Activated naive CD4-positive, alpha-beta T cell treated with anti-CD3 and anti-CD28 coated beads, Interleukin-2, amount 10 ng/mL, durations not matched to agents 7 days and 5 days (primary cell): ENCODE measurements around the gene REST.

Source experiments
- CTCF ChIA-PET: fragments of 350-600 bp; sonication (Branson Sonifier 250); formaldehyde crosslinking; loops from one replicate; lab custom pipeline; 2021; ENCODE audit warnings: antibody characterized with exemption; lab: Charles Lee
- DNase-seq: peaks from one replicate; pipeline ENCODE4 v3.0.0-alpha.2; 2020
- H3K27ac Mint-ChIP-seq: one replicate; pipeline ENCODE4 v1.8.0; 2021; ENCODE audit warnings: mild to moderate bottlenecking, moderate library complexity, mixed read lengths
- H3K27me3 Mint-ChIP-seq: one replicate; pipeline ENCODE4 v1.8.0; 2021; ENCODE audit warnings: mild to moderate bottlenecking, mixed read lengths
- H3K36me3 Mint-ChIP-seq: one replicate; pipeline ENCODE4 v1.8.0; 2021; ENCODE audit warnings: mixed read lengths
- H3K4me1 Mint-ChIP-seq: one replicate; pipeline ENCODE4 v1.8.0; 2021; ENCODE audit warnings: mixed read lengths
- H3K4me3 Mint-ChIP-seq: one replicate; pipeline ENCODE4 v1.8.0; 2021; ENCODE audit warnings: mild to moderate bottlenecking, moderate library complexity, mixed read lengths
- H3K9me3 Mint-ChIP-seq: one replicate; pipeline ENCODE4 v1.8.0; 2021; ENCODE audit warnings: mixed read lengths

Gene REST

DNA sequence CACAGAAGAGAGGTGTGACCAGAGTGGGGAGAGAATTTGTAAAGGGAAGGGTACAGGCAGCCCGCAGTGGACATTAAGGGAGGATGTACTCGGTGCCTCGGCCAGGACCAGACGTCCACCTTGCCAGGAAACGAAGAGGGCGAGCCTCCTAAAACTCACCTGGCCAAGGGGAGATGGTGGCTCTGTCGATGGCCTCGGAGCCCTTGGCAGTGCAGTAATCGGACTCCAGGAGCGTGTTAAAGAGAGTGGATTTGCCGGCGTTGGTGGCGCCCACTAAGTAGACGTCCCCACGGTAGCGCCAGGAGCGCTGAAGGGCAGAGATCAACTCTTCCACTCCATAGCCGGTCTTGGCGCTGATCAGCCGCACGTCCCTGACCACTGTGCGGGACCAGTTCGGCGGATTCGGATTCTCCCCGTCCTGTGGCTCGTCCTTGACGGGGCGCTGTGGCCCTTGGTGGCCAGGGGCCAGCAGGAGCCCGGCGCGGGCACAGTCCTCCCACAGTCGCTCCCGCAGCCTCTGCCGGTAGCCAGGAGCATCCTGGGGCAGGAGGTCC lies 68.7 kb downstream of the REST start:
- peak overlapping the region; percentile 70 for H3K27ac Mint-ChIP-seq
- peaks cover 37% of the 10 kb centered on the region for H3K36me3 Mint-ChIP-seq
- DNase-seq, result no peak
- CTCF ChIA-PET, result no interaction called here
- no peaks in the 10 kb centered on the region for H3K27me3 Mint-ChIP-seq
- peak overlapping the region; percentile 95 for H3K4me3 Mint-ChIP-seq
- peaks cover 12% of the 10 kb centered on the region for H3K9me3 Mint-ChIP-seq
- peaks cover 55% of the 10 kb centered on the region for H3K4me1 Mint-ChIP-seq

DNA sequence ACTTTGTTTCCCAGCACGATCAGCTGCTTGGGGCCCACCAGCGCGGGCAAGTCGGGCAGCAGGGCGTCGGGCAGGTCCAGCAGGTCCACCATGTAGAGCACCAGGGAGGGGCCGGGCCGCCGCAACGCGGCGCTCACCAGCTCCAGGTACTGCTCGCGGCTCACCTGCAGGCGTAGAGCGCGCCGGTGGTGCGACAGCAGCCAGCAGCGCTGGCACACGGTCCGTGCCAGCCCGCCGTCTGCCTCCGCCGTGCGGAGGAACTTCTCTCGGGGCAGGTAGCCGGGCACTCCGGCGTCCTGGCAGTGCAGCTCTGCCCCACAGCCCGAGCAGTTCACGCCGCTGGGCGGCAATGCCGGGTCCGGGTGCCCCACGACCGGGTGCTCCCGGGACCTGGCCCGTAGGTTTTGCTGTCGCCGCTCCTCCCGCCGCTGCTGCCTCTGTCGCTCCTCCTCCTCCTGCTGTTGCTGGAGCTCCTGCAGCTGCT lies 69.2 kb downstream of the REST start:
- peak; percentile 65 for DNase-seq
- Mint-ChIP-seq H3K4me1 (peaks cover 58% of the 10 kb centered on the region), H3K27me3 (no peaks in the 10 kb centered on the region), H3K36me3 (peaks cover 38% of the 10 kb centered on the region), H3K27ac (peak overlapping the region; percentile 97), H3K4me3 (peak overlapping the region; percentile 95), H3K9me3 (peaks cover 12% of the 10 kb centered on the region)
- CTCF ChIA-PET, result interaction anchor here (0.8 to 2.9 kb wide), 2 partner anchors 68 to 1028 kb away, joined by 3 to 10 read pairs; partner anchors contain the start of gene CEP135

DNA sequence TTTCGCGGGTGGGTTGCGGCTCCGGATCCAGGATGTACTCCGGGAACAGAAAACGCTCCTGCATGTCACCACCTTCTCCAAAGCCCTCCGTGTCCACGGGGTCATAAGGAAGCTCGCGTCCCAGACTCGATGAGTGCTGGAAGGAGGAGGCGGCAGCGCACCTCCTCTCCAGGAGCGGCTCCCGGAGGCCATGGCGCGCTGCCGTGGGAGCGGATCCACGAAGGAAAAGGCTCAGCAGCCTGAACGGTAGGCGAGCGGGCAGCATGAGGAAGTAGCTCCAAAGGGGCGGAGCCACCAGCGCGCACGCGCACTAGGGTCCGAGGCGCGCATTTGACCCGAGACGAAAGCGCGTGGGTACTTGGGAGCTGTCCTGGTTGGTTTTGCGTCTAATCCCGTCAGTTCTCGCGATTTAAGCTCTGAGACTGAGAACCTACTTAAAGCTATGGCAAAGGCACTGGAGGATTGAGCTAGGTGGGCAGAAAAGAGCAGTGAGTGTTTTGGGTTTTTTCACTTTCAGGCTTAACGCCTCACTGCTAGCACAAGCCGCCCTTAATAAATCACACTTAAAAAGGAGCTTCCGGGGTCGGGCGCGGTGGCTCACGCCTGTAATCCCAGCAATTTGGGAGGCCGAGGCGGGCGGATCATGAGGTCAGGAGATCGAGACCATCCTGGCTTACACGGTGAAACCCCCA lies 69.8 kb downstream of the REST start, which contains the start of gene NOA1:
Gene NOA1, minus strand, starts transcription at position 286 of the 692 bp plus-strand sequence. Its CDS starts 21 bp downstream, at position 265.
- DNase-seq, result peak; percentile 98
- Mint-ChIP-seq H3K36me3 (peaks cover 35% of the 10 kb centered on the region), H3K4me1 (peaks cover 57% of the 10 kb centered on the region), H3K27me3 (no peaks in the 10 kb centered on the region), H3K27ac (peak within 1 kb of the TSS; percentile 97), H3K4me3 (peak within 1 kb of the TSS; percentile 95), H3K9me3 (peaks cover 12% of the 10 kb centered on the region)
- CTCF ChIA-PET, result interaction anchor here (0.7 to 2.9 kb wide), 5 partner anchors 11 to 1029 kb away, joined by 3 to 10 read pairs (median 3); partner anchors contain the start of gene CEP135

DNA sequence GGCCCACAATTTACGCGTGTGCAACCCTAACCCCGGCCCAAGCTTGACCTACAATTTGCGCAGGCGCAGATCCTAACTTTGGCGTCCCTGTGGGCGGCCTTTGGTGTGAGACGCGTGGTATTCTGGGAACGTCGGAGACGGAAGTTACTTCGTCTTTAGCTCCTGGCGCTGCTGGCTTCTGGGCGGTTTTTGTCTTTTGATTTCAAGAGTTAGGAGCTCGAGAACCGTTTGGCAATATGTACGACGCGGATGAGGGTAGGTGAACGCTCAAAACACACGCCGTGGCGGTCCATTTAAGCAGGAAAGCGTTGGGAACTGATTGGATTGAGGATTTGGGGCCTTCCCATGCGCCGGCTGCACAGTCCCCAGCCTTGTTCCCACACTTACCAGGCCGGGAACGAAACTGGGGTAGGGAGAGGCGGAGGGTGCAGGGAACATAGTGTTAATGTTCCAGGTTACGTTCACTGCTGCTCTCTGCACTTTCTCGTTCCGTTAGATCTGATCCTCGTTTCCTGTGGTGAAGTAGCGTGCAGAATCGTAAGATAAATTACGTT lies 71.1 kb downstream of the REST start, which contains the start of gene POLR2B:
Gene POLR2B, plus strand, starts transcription at position 147 of the 554 bp plus-strand sequence. Its CDS starts 90 bp downstream, at position 237.
- H3K36me3 Mint-ChIP-seq, result peaks cover 25% of the 10 kb centered on the region

GRCh38 chr4:56979421-56980072 lies 71.8 kb downstream of the REST start:
- Mint-ChIP-seq H3K9me3 (no peaks in the 10 kb centered on the region), H3K4me1 (peaks cover 52% of the 10 kb centered on the region), H3K27me3 (no peaks in the 10 kb centered on the region), H3K4me3 (peak overlapping the region; percentile 95), H3K36me3 (peaks cover 24% of the 10 kb centered on the region), H3K27ac (peak overlapping the region; percentile 97)
- CTCF ChIA-PET, result interaction anchor here (1.1 to 2.9 kb wide), 3 partner anchors 19 to 183 kb away, joined by 3 to 10 read pairs (median 3); no protein-coding TSS in a partner anchor
- peak; percentile 71 for DNase-seq

More for the DNA sequence above, 71.1 kb downstream of the REST start, which contains the start of gene POLR2B:
- no peaks in the 10 kb centered on the region for H3K27me3 Mint-ChIP-seq
- CTCF ChIA-PET, result interaction anchor here (0.9 to 2.9 kb wide), 3 partner anchors 18 to 70 kb away, joined by 4 to 10 read pairs (median 5); no protein-coding TSS in a partner anchor
- H3K4me1 Mint-ChIP-seq, result peaks cover 51% of the 10 kb centered on the region
- H3K4me3 Mint-ChIP-seq, result peak within 1 kb of the TSS; percentile 95
- peak within 1 kb of the TSS; percentile 97 for H3K27ac Mint-ChIP-seq
- peaks cover under 1% of the 10 kb centered on the region for H3K9me3 Mint-ChIP-seq
- DNase-seq, result peak; percentile 92

DNA sequence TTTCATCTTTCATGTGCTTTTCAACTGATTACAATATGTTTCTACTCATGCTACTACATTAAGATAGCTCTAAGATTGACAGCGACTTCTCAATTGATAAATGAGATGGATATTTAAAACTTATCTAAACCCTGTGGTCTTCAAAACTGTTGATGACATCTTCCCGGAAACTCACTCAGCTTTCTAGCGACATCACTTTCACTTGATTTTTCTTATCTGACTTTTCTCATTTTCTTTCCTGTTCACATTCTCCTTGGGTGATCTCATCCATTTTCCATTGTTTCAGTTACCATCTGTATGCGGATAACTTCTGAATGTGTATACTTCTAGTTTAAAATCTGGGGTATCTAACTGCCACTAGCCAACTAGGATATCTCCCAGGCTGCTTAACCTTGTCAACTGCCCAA lies 74.1 kb downstream of the REST start:
- Mint-ChIP-seq H3K9me3 (no peaks in the 10 kb centered on the region), H3K4me3 (peak overlapping the region; percentile 15), H3K27me3 (no peaks in the 10 kb centered on the region), H3K36me3 (peaks cover 23% of the 10 kb centered on the region), H3K27ac (peak overlapping the region; percentile 49), H3K4me1 (peaks cover 37% of the 10 kb centered on the region)
- no peak for DNase-seq
- CTCF ChIA-PET, result interaction anchor here (1.2 kb wide), 1 partner anchor 72 kb away, joined by 3 read pairs; no protein-coding TSS in a partner anchor

DNA sequence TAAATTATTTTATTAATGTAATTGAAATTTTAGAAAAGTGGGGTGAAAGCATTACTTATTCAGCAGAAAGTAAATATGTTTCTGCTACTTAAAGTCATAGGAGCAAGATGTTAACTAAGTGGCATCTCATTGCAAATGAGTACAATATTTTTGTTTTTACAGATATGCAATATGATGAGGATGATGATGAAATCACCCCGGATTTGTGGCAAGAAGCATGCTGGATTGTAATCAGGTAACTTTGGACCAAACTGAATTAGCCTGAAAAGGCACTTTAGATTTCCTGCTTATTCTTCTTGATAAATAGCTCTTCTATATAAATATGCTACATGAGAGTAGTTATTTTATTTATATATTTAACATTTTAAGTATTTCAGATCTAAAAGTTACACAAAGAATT lies 78.5 kb downstream of the REST start:
- Mint-ChIP-seq H3K27me3 (no peaks in the 10 kb centered on the region), H3K9me3 (no peaks in the 10 kb centered on the region), H3K36me3 (peaks cover 46% of the 10 kb centered on the region), H3K4me1 (peaks cover 22% of the 10 kb centered on the region), H3K27ac (no peak overlapping the region), H3K4me3 (no peak overlapping the region)
- DNase-seq, result no peak
- CTCF ChIA-PET, result no interaction called here

DNA sequence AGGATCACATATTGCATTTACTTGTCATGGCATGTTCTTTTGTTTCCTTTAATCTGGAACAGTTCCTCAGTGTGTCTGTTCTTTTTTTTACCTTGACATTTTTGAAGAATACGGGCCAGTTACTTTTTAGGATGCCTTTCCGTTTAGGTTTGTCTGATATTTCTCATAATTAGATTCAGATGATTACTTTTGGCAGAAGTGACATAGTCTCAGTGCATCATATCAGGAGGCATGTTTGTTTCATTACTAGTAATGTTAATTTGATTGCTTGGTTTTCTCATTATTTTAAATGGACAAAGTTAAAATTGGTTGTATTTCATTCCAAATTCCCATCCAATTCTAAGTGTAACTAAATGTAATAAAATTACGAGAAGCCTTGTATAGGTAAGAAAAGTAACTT lies 79.3 kb downstream of the REST start:
- Mint-ChIP-seq H3K4me1 (peaks cover 15% of the 10 kb centered on the region), H3K27me3 (no peaks in the 10 kb centered on the region), H3K27ac (no peak overlapping the region), H3K4me3 (no peak overlapping the region), H3K9me3 (no peaks in the 10 kb centered on the region), H3K36me3 (peaks cover 48% of the 10 kb centered on the region)
- CTCF ChIA-PET, result no interaction called here
- no peak for DNase-seq

DNA sequence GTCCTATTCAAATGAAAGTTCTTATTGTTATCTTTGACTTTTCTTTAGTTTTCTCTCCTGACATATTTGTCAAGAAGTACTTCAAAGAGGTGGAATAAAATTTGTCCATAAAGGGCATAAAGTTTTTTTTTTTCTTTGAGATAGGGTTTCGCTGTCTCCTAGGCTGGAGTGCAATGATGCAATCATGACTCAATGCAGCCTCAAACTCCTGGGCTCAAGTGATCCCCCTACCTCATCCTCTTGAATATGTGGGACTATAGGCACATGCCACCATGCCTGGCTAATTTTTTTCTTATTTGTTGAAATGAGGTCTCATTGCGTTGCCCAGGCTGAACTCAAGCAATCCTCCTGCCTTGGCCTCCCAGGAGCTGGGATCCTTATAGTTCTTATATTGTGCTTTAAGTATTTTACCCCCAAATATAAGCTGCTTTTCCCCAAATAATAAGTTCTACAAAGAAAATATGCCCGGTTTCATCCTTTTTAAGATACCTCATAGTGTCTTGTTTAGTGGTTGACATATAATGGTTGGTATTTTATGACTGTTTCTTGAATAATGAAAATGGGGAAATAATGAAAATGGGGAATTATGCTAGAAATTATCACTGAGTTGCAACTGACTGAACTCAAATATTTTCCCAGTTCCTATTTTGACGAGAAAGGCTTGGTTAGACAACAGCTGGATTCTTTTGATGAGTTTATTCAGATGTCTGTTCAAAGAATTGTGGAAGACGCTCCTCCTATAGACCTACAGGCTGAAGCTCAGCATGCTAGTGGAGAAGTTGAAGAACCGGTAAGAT lies 82.6 kb downstream of the REST start:
- DNase-seq, result no peak
- Mint-ChIP-seq H3K4me3 (no peak overlapping the region), H3K27ac (no peak overlapping the region), H3K4me1 (peaks cover 3% of the 10 kb centered on the region), H3K9me3 (no peaks in the 10 kb centered on the region), H3K27me3 (no peaks in the 10 kb centered on the region), H3K36me3 (peaks cover 58% of the 10 kb centered on the region)
- CTCF ChIA-PET, result no interaction called here

DNA sequence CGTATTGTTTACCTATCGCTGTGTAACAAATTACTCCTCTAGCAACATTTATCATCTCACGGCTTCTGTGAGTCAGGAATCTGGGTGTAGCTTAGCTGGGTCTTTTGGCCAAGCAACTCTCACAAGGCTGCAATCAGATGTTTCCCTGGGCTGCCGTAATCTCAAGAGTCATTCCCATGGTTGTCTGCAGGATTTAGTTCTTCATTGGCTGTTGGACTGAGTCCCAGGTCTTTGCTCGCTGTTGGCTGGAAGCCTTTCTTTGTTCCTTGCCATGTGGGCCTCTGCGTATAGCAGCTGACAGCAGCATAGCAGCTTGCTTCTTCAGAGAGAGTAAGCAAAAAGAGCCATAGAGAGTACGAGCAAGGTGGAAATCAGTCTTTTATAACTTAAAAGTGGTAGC lies 87.8 kb downstream of the REST start:
- H3K9me3 Mint-ChIP-seq, result no peaks in the 10 kb centered on the region
- H3K27ac Mint-ChIP-seq, result no peak overlapping the region
- peaks cover 3% of the 10 kb centered on the region for H3K4me1 Mint-ChIP-seq
- no peak for DNase-seq
- H3K4me3 Mint-ChIP-seq, result no peak overlapping the region
- CTCF ChIA-PET, result no interaction called here
- peaks cover 63% of the 10 kb centered on the region for H3K36me3 Mint-ChIP-seq
- no peaks in the 10 kb centered on the region for H3K27me3 Mint-ChIP-seq

- Mint-ChIP-seq H3K9me3 (no peaks in the 10 kb centered on the region), H3K4me1 (no peaks in the 10 kb centered on the region), H3K27me3 (no peaks in the 10 kb centered on the region), H3K4me3 (no peak overlapping the region), H3K27ac (no peak overlapping the region), H3K36me3 (peaks cover 50% of the 10 kb centered on the region)
- DNase-seq, result no peak
- CTCF ChIA-PET, result no interaction called here
Measured at GRCh38 chr4:56999751-57000150, 92.1 kb downstream of the REST start.

DNA sequence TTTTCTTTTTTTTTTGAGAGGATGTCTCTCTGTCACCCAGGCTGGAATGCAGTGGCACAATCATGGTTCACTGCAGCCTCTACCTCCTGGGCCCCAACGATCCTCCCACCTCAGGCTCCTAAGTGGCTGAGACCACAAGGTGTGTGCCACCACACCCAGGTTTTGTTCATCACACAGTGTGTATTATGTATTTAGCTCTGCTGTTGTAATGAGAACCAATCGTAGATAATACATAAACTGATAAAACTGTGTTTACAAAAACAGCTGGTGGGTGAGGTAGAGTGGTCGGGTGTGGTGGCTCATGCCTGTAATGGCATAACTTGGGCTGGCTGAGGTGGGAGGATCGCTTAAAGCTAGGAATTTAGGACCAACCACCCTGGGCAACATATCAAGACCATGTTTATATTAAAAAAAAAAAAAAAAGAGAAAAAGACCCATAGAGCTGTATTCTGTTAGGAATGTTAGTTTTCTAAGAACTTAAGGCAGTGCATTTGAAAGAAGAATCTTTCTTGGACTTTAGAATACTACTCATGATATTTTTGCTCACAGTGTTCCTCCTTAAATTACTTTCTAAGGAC lies 105.9 kb downstream of the REST start:
- no peaks in the 10 kb centered on the region for H3K27me3 Mint-ChIP-seq
- DNase-seq, result no peak
- no peak overlapping the region for H3K4me3 Mint-ChIP-seq
- H3K27ac Mint-ChIP-seq, result no peak overlapping the region
- no peaks in the 10 kb centered on the region for H3K4me1 Mint-ChIP-seq
- no peaks in the 10 kb centered on the region for H3K9me3 Mint-ChIP-seq
- H3K36me3 Mint-ChIP-seq, result peaks cover 46% of the 10 kb centered on the region
- CTCF ChIA-PET, result no interaction called here
